SU-DHL-6 (cell line): ENCODE data around the gene IRF9.

Experiments used
- H2AFZ ChIP-seq: fragments of 200-600 bp; sonication (generic); 2 replicates; pipeline ENCODE4 v1.6.1; 2014; ENCODE audit warnings: low read depth, mild to moderate bottlenecking, moderate library complexity, mixed read lengths, antibody characterized with exemption, low read length; ENCODE audit not compliant: severe bottlenecking
- H3F3A ChIP-seq: fragments of 200-600 bp; shearing (Covaris generic); 2 replicates; pipeline ENCODE4 v1.6.0; 2016; ENCODE audit warnings: antibody characterized with exemption, mild to moderate bottlenecking; ENCODE audit not compliant: insufficient read depth
- H3K27ac ChIP-seq: fragments of 200-600 bp; sonication (generic); 2 replicates; pipeline ENCODE4 v1.5.1; 2016; ENCODE audit warnings: low read depth, mild to moderate bottlenecking, low read length, moderate library complexity, mixed read lengths
- H3K27me3 ChIP-seq: fragments of 200-600 bp; sonication (generic), shearing (Covaris generic); 2 replicates; pipeline ENCODE4 v1.6.0; 2014; ENCODE audit warnings: mild to moderate bottlenecking, low read length
- H3K36me3 ChIP-seq: fragments of 200-600 bp; sonication (generic); 2 replicates; pipeline ENCODE4 v1.6.1; 2014; ENCODE audit warnings: mild to moderate bottlenecking, low read length, mixed read lengths
- H3K4me2 ChIP-seq: fragments of 300-600, 200-600 bp; shearing (Covaris generic), sonication (generic); 2 replicates; pipeline ENCODE4 v1.6.0; 2014; ENCODE audit warnings: low read length, low read depth, mild to moderate bottlenecking; ENCODE audit not compliant: poor library complexity, severe bottlenecking
- H3K4me3 ChIP-seq: fragments of 200-600 bp; sonication (generic); 2 replicates; pipeline ENCODE4 v1.5.1; 2014; ENCODE audit warnings: antibody characterized with exemption, low read length, mild to moderate bottlenecking, mixed read lengths; ENCODE audit not compliant: insufficient read depth, poor library complexity, severe bottlenecking
- H3K79me2 ChIP-seq: fragments of 200-600 bp; sonication (generic); 2 replicates; pipeline ENCODE4 v1.6.1; 2014; ENCODE audit warnings: mild to moderate bottlenecking, low read length, moderate library complexity; ENCODE audit not compliant: insufficient read depth
- H3K9ac ChIP-seq: fragments of 200-600 bp; sonication (generic); 2 replicates; pipeline ENCODE4 v1.7.0; 2014; ENCODE audit warnings: mild to moderate bottlenecking, low read length
- H3K9me2 ChIP-seq: fragments of 200-600 bp; sonication (generic); replicated peaks from 2 replicates; pipeline ENCODE4 v1.6.1; 2014; ENCODE audit warnings: low read length; ENCODE audit not compliant: insufficient read depth
- H3K9me3 ChIP-seq: fragments of 200-600 bp; sonication (generic); 2 replicates; pipeline ENCODE4 v1.6.1; 2014; ENCODE audit warnings: low read length, mixed read lengths; ENCODE audit not compliant: insufficient read depth
- H4K20me1 ChIP-seq: fragments of 200-600 bp; sonication (generic); 2 replicates; pipeline ENCODE4 v1.6.1; 2014; ENCODE audit warnings: low read depth, mild to moderate bottlenecking, antibody characterized with exemption, low read length, moderate library complexity, mixed read lengths
- EZH2phosphoT487 ChIP-seq: fragments of 200-600 bp; sonication (generic), shearing (Covaris generic); conservative IDR thresholded peaks from 2 replicates; pipeline ENCODE4 v1.6.1; 2018; ENCODE audit warnings: mild to moderate bottlenecking, antibody characterized with exemption, low read length, moderate library complexity, mixed read lengths
- TF ChIP-seq, protein P1 (sequence below): fragments of 200-600 bp; sonication (generic); IDR thresholded peaks from one replicate; pipeline ENCODE4 v1.5.1; 2017; ENCODE audit warnings: antibody characterized with exemption, mild to moderate bottlenecking, low read length, moderate library complexity; ENCODE audit not compliant: insufficient read depth, poor library complexity, severe bottlenecking

Gene IRF9

DNA sequence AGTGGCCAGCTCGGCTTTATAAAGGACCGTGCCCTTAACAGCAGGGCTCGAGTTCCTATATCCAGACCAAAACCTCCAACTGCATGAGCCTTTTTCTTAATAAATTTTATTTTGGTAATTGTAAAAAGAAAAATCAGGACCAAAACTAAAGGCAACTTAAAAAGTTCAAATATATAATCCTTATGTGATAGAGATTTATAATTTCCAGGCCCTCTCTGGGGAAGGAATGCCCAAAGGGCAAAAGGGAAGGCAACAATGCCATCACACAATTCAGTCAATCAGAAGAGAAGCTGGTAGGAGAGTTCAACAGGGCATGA is 28.0 kb downstream of the IRF9 start:
- no peak for TF ChIP-seq EZH2phosphoT487
- no peaks in the 10 kb centered on the region for H3K9me2 ChIP-seq
- peak overlapping the region; percentile 63 for H3K27ac ChIP-seq
- peak overlapping the region; percentile 56 for H2AFZ ChIP-seq
- H3K27me3 ChIP-seq = no peaks in the 10 kb centered on the region
- peaks cover under 1% of the 10 kb centered on the region; the same call in 1 of the 2 replicates for H3K79me2 ChIP-seq
- H3K36me3 ChIP-seq = no peaks in the 10 kb centered on the region
- peak overlapping the region; percentile 81 for H3K4me3 ChIP-seq
- H3K9ac ChIP-seq = peak overlapping the region; percentile 72
- no peaks in the 10 kb centered on the region for H3K9me3 ChIP-seq
- H3K4me2 ChIP-seq = peak overlapping the region; percentile 71
- H3F3A ChIP-seq = peaks cover 14% of the 10 kb centered on the region
- no peaks in the 10 kb centered on the region for H4K20me1 ChIP-seq

DNA sequence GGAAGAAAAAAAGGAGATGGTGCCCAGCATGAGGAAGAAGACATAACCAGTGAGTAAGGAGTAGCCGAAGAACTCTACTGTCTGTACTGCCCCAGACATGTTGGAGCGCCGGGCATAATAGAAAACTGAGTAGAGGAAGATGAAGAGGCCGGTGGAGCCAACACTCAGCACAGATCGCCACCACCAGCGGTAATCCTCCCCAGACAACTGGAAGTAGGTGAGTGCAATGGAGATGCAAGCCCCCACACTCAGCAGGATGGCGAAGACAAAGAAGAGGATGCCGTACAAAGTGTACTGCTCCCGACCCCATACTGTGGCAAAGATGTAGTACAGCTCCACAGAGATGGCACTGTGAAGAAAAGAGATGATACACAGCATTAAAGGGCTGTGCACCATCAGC is 28.4 kb downstream of the IRF9 start:
- Histone ChIP-seq H4K20me1 (no peaks in the 10 kb centered on the region), H3K9ac (peak overlapping the region; percentile 72), H3F3A (peaks cover 14% of the 10 kb centered on the region), H3K4me3 (no peak overlapping the region), H3K27me3 (no peaks in the 10 kb centered on the region), H3K79me2 (peaks cover 5% of the 10 kb centered on the region; the same call in 1 of the 2 replicates), H2AFZ (peak overlapping the region; percentile 56), H3K36me3 (no peaks in the 10 kb centered on the region), H3K9me3 (no peaks in the 10 kb centered on the region), H3K9me2 (no peaks in the 10 kb centered on the region), H3K27ac (peak overlapping the region; percentile 63), H3K4me2 (peak overlapping the region; percentile 71)
- TF ChIP-seq, protein P1, sequence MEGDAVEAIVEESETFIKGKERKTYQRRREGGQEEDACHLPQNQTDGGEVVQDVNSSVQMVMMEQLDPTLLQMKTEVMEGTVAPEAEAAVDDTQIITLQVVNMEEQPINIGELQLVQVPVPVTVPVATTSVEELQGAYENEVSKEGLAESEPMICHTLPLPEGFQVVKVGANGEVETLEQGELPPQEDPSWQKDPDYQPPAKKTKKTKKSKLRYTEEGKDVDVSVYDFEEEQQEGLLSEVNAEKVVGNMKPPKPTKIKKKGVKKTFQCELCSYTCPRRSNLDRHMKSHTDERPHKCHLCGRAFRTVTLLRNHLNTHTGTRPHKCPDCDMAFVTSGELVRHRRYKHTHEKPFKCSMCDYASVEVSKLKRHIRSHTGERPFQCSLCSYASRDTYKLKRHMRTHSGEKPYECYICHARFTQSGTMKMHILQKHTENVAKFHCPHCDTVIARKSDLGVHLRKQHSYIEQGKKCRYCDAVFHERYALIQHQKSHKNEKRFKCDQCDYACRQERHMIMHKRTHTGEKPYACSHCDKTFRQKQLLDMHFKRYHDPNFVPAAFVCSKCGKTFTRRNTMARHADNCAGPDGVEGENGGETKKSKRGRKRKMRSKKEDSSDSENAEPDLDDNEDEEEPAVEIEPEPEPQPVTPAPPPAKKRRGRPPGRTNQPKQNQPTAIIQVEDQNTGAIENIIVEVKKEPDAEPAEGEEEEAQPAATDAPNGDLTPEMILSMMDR = no peak
- TF ChIP-seq EZH2phosphoT487 = no peak

GRCh38 chr14:24190416-24190815 is 29.4 kb downstream of the IRF9 start:
- Histone ChIP-seq H3K79me2 (peaks cover 10% of the 10 kb centered on the region; the same call in 1 of the 2 replicates), H3K27ac (no peak overlapping the region), H3K9me3 (no peaks in the 10 kb centered on the region), H2AFZ (no peak overlapping the region), H3K27me3 (no peaks in the 10 kb centered on the region), H3K36me3 (no peaks in the 10 kb centered on the region), H3K4me3 (no peak overlapping the region), H4K20me1 (no peaks in the 10 kb centered on the region), H3K9ac (no peak overlapping the region), H3K4me2 (no peak overlapping the region), H3K9me2 (no peaks in the 10 kb centered on the region), H3F3A (peaks cover 18% of the 10 kb centered on the region)
- TF ChIP-seq EZH2phosphoT487 = no peak
- TF ChIP-seq, protein P1 = no peak

DNA sequence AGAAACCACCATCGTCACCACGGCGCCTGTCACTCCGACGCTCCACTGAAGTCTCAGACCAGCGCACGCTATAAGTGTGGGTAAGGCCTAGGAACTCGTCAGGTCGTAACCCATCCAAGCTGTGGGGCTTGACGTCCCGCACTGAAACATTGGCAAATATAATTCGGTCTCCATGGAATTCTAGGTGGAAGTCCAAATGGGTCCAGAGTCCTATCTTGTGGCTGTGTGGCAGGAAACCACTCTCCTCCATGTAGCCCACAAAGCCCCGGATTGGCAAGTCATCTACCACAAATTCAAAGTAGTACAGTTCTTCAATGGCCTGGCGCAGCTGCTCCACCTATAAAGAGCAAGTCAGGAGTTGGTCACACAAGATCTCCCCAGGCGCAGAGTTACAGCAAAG is 31.9 kb downstream of the IRF9 start:
- H2AFZ ChIP-seq = no peak overlapping the region
- H3K36me3 ChIP-seq = no peaks in the 10 kb centered on the region
- no peak overlapping the region for H3K4me3 ChIP-seq
- no peaks in the 10 kb centered on the region for H4K20me1 ChIP-seq
- H3K9ac ChIP-seq = no peak overlapping the region
- no peak for TF ChIP-seq EZH2phosphoT487
- TF ChIP-seq, protein P1 = no peak
- H3K4me2 ChIP-seq = no peak overlapping the region
- no peak overlapping the region for H3K27ac ChIP-seq
- peaks cover 18% of the 10 kb centered on the region; the same call in 1 of the 2 replicates for H3K79me2 ChIP-seq
- H3K27me3 ChIP-seq = no peaks in the 10 kb centered on the region
- no peaks in the 10 kb centered on the region for H3K9me3 ChIP-seq
- no peaks in the 10 kb centered on the region for H3K9me2 ChIP-seq
- peaks cover 37% of the 10 kb centered on the region for H3F3A ChIP-seq
